ENCODE results near the gene ABLIM3. TPM values are rescaled to one million over a fixed set of nuclear protein-coding genes. Genes with fewer than 3 reads are reported as not detected.

Gene ABLIM3
- total and polyA plus RNA-seq, 2 experiments from 2014 or later: 0.19 to 2.2 TPM

GRCh38 chr5:149223081-149223848 is 82.0 kb downstream of the ABLIM3 start:
- H3K27me3 Mint-ChIP-seq (ENCODE audit: insufficient read depth, low read depth, poor library complexity): peaks cover 4% of the 10 kb centered on the region
- DNase-seq (ENCODE audit: low spot score) (no peak), ATAC-seq (no peak)
- H3K9me3 Mint-ChIP-seq: no peaks in the 10 kb centered on the region
- no peaks in the 10 kb centered on the region for H3K4me1 ChIP-seq (ENCODE audit: insufficient read depth)
- H3K4me3 Mint-ChIP-seq: no peak overlapping the region
- H3K27ac Mint-ChIP-seq: no peak overlapping the region; the same call in 1 of the 2 replicates
- H4K20me1 ChIP-seq (replicated peaks; ENCODE audit: insufficient read depth): no peaks in the 10 kb centered on the region
- H3K27me3 ChIP-seq (ENCODE audit: insufficient read depth): no peaks in the 10 kb centered on the region
- H3K79me2 ChIP-seq (replicated peaks; ENCODE audit: insufficient read depth): no peaks in the 10 kb centered on the region
- H3K36me3 Mint-ChIP-seq (ENCODE audit: low read depth): no peaks in the 10 kb centered on the region
- H3K27ac ChIP-seq (ENCODE audit: low read depth): no peak overlapping the region
- H3K4me1 Mint-ChIP-seq: no peaks in the 10 kb centered on the region
- H3F3A ChIP-seq (replicated peaks; ENCODE audit: low read depth): no peaks in the 10 kb centered on the region
- no peak for TF ChIP-seq EZH2 (IDR thresholded peaks at IDR 0.05; ENCODE audit: low read depth, unreplicated experiment)
- no peak overlapping the region for H3K4me3 ChIP-seq
- H3K36me3 ChIP-seq (ENCODE audit: insufficient read depth): no peaks in the 10 kb centered on the region
- no peaks in the 10 kb centered on the region for H3K9me2 ChIP-seq (ENCODE audit: insufficient read depth)
- no peak overlapping the region for H3K4me2 ChIP-seq
- no peak overlapping the region for H2AFZ ChIP-seq

DNA sequence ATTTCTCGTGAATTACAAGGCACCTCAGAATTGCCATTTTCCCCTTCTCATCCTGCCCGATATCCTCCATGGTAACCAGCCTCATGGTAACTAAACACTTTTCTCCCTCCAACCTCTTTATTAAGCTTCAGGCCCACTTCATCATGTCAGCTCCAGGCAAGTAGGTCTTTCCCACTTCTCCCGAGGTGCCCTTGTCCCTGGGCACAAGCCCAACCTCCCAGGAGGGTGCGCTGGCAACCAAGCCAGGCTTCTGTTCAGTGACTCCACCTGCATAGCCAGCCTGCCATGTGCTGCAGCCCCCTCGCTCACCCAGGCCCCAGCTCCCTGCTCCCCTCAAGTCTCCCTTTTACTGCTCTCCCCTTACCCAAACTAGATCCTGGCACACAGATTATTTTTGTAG is 83.0 kb downstream of the ABLIM3 start:
- Mint-ChIP-seq H3K27ac (no peak overlapping the region), H3K36me3 (ENCODE audit: low read depth) (no peaks in the 10 kb centered on the region), H3K9me3 (no peaks in the 10 kb centered on the region), H3K4me3 (no peak overlapping the region), H3K4me1 (peaks cover 4% of the 10 kb centered on the region), H3K27me3 (ENCODE audit: insufficient read depth, low read depth, poor library complexity) (peaks cover 4% of the 10 kb centered on the region)
- no peaks in the 10 kb centered on the region for H3K27me3 ChIP-seq (ENCODE audit: insufficient read depth)
- H2AFZ ChIP-seq: no peak overlapping the region
- DNase-seq (ENCODE audit: low spot score) (no peak), ATAC-seq (no peak)
- no peak overlapping the region for H3K27ac ChIP-seq (ENCODE audit: low read depth)
- no peaks in the 10 kb centered on the region for H3K79me2 ChIP-seq (replicated peaks; ENCODE audit: insufficient read depth)
- no peaks in the 10 kb centered on the region for H3K36me3 ChIP-seq (ENCODE audit: insufficient read depth)
- H4K20me1 ChIP-seq (replicated peaks; ENCODE audit: insufficient read depth): no peaks in the 10 kb centered on the region
- H3F3A ChIP-seq (replicated peaks; ENCODE audit: low read depth): no peaks in the 10 kb centered on the region
- H3K4me1 ChIP-seq (ENCODE audit: insufficient read depth): no peaks in the 10 kb centered on the region
- no peak overlapping the region for H3K4me2 ChIP-seq
- no peaks in the 10 kb centered on the region for H3K9me2 ChIP-seq (ENCODE audit: insufficient read depth)
- no peak overlapping the region for H3K4me3 ChIP-seq
- no peak for TF ChIP-seq NANOG (IDR thresholded peaks at IDR 0.05; ENCODE audit: borderline replicate concordance)
- TF ChIP-seq ZNF114 (CRISPR knock-in tag; IDR thresholded peaks at IDR 0.05): no peak
- no peak for TF ChIP-seq EZH2 (IDR thresholded peaks at IDR 0.05; ENCODE audit: low read depth, unreplicated experiment)
- no peak for TF ChIP-seq JUNB (IDR thresholded peaks at IDR 0.05; ENCODE audit: unreplicated experiment)
- TF ChIP-seq CTCF (conservative IDR thresholded peaks at IDR 0.05; ENCODE audit: low read depth in 2 of 2): no peak
- no peak for TF ChIP-seq POLR2AphosphoS5 (IDR thresholded peaks at IDR 0.05; ENCODE audit: low read depth)
- no peak for TF ChIP-seq STAT1 (IDR thresholded peaks at IDR 0.05; ENCODE audit: unreplicated experiment)
- TF ChIP-seq, protein P1, sequence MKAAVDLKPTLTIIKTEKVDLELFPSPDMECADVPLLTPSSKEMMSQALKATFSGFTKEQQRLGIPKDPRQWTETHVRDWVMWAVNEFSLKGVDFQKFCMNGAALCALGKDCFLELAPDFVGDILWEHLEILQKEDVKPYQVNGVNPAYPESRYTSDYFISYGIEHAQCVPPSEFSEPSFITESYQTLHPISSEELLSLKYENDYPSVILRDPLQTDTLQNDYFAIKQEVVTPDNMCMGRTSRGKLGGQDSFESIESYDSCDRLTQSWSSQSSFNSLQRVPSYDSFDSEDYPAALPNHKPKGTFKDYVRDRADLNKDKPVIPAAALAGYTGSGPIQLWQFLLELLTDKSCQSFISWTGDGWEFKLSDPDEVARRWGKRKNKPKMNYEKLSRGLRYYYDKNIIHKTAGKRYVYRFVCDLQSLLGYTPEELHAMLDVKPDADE (IDR thresholded peaks at IDR 0.05): no peak
- TF ChIP-seq, protein P2, sequence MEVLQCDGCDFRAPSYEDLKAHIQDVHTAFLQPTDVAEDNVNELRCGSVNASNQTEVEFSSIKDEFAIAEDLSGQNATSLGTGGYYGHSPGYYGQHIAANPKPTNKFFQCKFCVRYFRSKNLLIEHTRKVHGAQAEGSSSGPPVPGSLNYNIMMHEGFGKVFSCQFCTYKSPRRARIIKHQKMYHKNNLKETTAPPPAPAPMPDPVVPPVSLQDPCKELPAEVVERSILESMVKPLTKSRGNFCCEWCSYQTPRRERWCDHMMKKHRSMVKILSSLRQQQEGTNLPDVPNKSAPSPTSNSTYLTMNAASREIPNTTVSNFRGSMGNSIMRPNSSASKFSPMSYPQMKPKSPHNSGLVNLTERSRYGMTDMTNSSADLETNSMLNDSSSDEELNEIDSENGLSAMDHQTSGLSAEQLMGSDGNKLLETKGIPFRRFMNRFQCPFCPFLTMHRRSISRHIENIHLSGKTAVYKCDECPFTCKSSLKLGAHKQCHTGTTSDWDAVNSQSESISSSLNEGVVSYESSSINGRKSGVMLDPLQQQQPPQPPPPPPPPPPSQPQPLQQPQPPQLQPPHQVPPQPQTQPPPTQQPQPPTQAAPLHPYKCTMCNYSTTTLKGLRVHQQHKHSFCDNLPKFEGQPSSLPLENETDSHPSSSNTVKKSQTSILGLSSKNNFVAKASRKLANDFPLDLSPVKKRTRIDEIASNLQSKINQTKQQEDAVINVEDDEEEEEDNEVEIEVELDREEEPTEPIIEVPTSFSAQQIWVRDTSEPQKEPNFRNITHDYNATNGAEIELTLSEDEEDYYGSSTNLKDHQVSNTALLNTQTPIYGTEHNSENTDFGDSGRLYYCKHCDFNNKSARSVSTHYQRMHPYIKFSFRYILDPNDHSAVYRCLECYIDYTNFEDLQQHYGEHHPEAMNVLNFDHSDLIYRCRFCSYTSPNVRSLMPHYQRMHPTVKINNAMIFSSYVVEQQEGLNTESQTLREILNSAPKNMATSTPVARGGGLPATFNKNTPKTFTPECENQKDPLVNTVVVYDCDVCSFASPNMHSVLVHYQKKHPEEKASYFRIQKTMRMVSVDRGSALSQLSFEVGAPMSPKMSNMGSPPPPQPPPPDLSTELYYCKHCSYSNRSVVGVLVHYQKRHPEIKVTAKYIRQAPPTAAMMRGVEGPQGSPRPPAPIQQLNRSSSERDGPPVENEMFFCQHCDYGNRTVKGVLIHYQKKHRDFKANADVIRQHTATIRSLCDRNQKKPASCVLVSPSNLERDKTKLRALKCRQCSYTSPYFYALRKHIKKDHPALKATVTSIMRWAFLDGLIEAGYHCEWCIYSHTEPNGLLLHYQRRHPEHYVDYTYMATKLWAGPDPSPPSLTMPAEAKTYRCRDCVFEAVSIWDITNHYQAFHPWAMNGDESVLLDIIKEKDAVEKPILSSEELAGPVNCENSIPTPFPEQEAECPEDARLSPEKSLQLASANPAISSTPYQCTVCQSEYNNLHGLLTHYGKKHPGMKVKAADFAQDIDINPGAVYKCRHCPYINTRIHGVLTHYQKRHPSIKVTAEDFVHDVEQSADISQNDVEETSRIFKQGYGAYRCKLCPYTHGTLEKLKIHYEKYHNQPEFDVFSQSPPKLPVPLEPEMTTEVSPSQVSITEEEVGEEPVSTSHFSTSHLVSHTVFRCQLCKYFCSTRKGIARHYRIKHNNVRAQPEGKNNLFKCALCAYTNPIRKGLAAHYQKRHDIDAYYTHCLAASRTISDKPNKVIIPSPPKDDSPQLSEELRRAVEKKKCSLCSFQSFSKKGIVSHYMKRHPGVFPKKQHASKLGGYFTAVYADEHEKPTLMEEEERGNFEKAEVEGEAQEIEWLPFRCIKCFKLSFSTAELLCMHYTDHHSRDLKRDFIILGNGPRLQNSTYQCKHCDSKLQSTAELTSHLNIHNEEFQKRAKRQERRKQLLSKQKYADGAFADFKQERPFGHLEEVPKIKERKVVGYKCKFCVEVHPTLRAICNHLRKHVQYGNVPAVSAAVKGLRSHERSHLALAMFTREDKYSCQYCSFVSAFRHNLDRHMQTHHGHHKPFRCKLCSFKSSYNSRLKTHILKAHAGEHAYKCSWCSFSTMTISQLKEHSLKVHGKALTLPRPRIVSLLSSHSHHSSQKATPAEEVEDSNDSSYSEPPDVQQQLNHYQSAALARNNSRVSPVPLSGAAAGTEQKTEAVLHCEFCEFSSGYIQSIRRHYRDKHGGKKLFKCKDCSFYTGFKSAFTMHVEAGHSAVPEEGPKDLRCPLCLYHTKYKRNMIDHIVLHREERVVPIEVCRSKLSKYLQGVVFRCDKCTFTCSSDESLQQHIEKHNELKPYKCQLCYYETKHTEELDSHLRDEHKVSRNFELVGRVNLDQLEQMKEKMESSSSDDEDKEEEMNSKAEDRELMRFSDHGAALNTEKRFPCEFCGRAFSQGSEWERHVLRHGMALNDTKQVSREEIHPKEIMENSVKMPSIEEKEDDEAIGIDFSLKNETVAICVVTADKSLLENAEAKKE (CRISPR knock-in tag; IDR thresholded peaks at IDR 0.05): no peak
- TF ChIP-seq EZH2phosphoT487 (IDR thresholded peaks at IDR 0.05; ENCODE audit: unreplicated experiment): no peak
- TF ChIP-seq CREB1 (CRISPR knock-in tag; IDR thresholded peaks at IDR 0.05; ENCODE audit: low read depth): no peak

Data from GM23338 (cell line).